ENCODE data around the gene DUS3L.

- TF ChIP-seq CTCF (IDR thresholded peaks at IDR 0.05; ENCODE audit: poor library complexity) (no peak), EZH2phosphoT487 (IDR thresholded peaks at IDR 0.05; ENCODE audit: low read depth, severe bottlenecking, unreplicated experiment) (no peak)
These were observed 27.6 kb upstream of the DUS3L start for GRCh38 chr19:5818594-5818993.
